Activated naive CD8-positive, alpha-beta T cell treated with anti-CD3 and anti-CD28 coated beads, Interleukin-2, amount 10 ng/mL, durations not matched to agents 7 days and 5 days (primary cell): ENCODE measurements around the gene SMURF1. TPM values are rescaled to one million over a fixed set of nuclear protein-coding genes. Genes with fewer than 3 reads are reported as not detected.

Source experiments
- ATAC-seq: fragments of 150-1000 bp; cut with Tn5 transposase; one replicate; pipeline ENCODE4 v1.10.0; 2021; ENCODE audit warnings: low read depth, moderate library complexity
- POLR2A ChIA-PET: fragments of 350-600 bp; sonication (Branson Sonifier 250); formaldehyde crosslinking; loops from one replicate; lab custom pipeline; 2021; ENCODE audit warnings: antibody characterized with exemption; lab: Charles Lee
- DNase-seq: peaks from one replicate; pipeline ENCODE4 v3.0.0; 2021
- H3K27ac Mint-ChIP-seq: one replicate; pipeline ENCODE4 v1.8.0; 2022; ENCODE audit warnings: mild to moderate bottlenecking, mixed read lengths
- H3K27me3 Mint-ChIP-seq: one replicate; pipeline ENCODE4 v1.8.0; 2022; ENCODE audit warnings: mild to moderate bottlenecking, moderate library complexity, mixed read lengths
- H3K36me3 Mint-ChIP-seq: one replicate; pipeline ENCODE4 v1.8.0; 2021; ENCODE audit warnings: mild to moderate bottlenecking, mixed read lengths
- H3K4me1 Mint-ChIP-seq: one replicate; pipeline ENCODE4 v1.8.0; 2021; ENCODE audit warnings: mixed read lengths
- H3K4me3 Mint-ChIP-seq: one replicate; pipeline ENCODE4 v1.8.0; 2022; ENCODE audit warnings: mild to moderate bottlenecking, moderate library complexity, mixed read lengths
- H3K9me3 Mint-ChIP-seq: one replicate; pipeline ENCODE4 v1.8.0; 2021; ENCODE audit warnings: mixed read lengths
- total RNA-seq, 2 experiments: library from RNA; stranded (reverse); gene quantifications; one replicate each; pipeline ENCODE4 v1.2.3, GENCODE V29; 2021

Gene SMURF1
- total RNA-seq, 2 experiments from 2014 or later = 15.1 to 16.2 TPM

- Mint-ChIP-seq H3K4me1 (peaks cover 22% of the 10 kb centered on the region), H3K4me3 (no peak overlapping the region), H3K36me3 (peaks cover 4% of the 10 kb centered on the region), H3K27ac (no peak overlapping the region), H3K9me3 (no peaks in the 10 kb centered on the region), H3K27me3 (no peaks in the 10 kb centered on the region)
- DNase-seq = no peak
- POLR2A ChIA-PET = no interaction called here
- no peak for ATAC-seq
Observed at GRCh38 chr7:99135938-99136337, 8.0 kb downstream of the SMURF1 start.

- DNase-seq (no peak), ATAC-seq (no peak)
- no peaks in the 10 kb centered on the region for H3K27me3 Mint-ChIP-seq
- H3K27ac Mint-ChIP-seq = no peak overlapping the region
- no peaks in the 10 kb centered on the region for H3K36me3 Mint-ChIP-seq
- no peak overlapping the region for H3K4me3 Mint-ChIP-seq
- peaks cover 12% of the 10 kb centered on the region for H3K4me1 Mint-ChIP-seq
- H3K9me3 Mint-ChIP-seq = no peaks in the 10 kb centered on the region
- POLR2A ChIA-PET = no interaction called here
Observed at GRCh38 chr7:99133766-99134564, 9.9 kb downstream of the SMURF1 start.

- no peak overlapping the region for H3K4me3 Mint-ChIP-seq
- POLR2A ChIA-PET = no interaction called here
- no peak overlapping the region for H3K27ac Mint-ChIP-seq
- no peaks in the 10 kb centered on the region for H3K36me3 Mint-ChIP-seq
- H3K4me1 Mint-ChIP-seq = peaks cover 9% of the 10 kb centered on the region
- no peaks in the 10 kb centered on the region for H3K27me3 Mint-ChIP-seq
- H3K9me3 Mint-ChIP-seq = no peaks in the 10 kb centered on the region
- ATAC-seq = no peak
- no peak for DNase-seq
Observed at GRCh38 chr7:99132595-99133321, 11.2 kb downstream of the SMURF1 start.

GRCh38 chr7:99131290-99131689 is 12.6 kb downstream of the SMURF1 start:
- POLR2A ChIA-PET = no interaction called here
- Mint-ChIP-seq H3K27me3 (no peaks in the 10 kb centered on the region), H3K4me1 (peaks cover 11% of the 10 kb centered on the region), H3K9me3 (no peaks in the 10 kb centered on the region), H3K36me3 (no peaks in the 10 kb centered on the region), H3K4me3 (no peak overlapping the region), H3K27ac (no peak overlapping the region)
- DNase-seq (no peak), ATAC-seq (no peak)

GRCh38 chr7:99129536-99129935 is 14.4 kb downstream of the SMURF1 start:
- Mint-ChIP-seq H3K27ac (no peak overlapping the region), H3K4me1 (peaks cover 16% of the 10 kb centered on the region), H3K9me3 (no peaks in the 10 kb centered on the region), H3K27me3 (no peaks in the 10 kb centered on the region), H3K36me3 (peaks cover 1% of the 10 kb centered on the region), H3K4me3 (no peak overlapping the region)
- DNase-seq = no peak
- ATAC-seq = no peak
- POLR2A ChIA-PET = interaction anchor here (0.8 kb wide), 1 partner anchor 9 kb away, joined by 6 read pairs; no protein-coding TSS in a partner anchor

- no peak for DNase-seq
- Mint-ChIP-seq H3K4me3 (no peak overlapping the region), H3K27ac (no peak overlapping the region), H3K4me1 (peaks cover 18% of the 10 kb centered on the region), H3K36me3 (peaks cover 1% of the 10 kb centered on the region), H3K27me3 (no peaks in the 10 kb centered on the region), H3K9me3 (no peaks in the 10 kb centered on the region)
- POLR2A ChIA-PET = interaction anchor here (0.8 kb wide), 1 partner anchor 9 kb away, joined by 6 read pairs; no protein-coding TSS in a partner anchor
- ATAC-seq = no peak
Observed at GRCh38 chr7:99129001-99129400, 14.9 kb downstream of the SMURF1 start.

- H3K27me3 Mint-ChIP-seq = no peaks in the 10 kb centered on the region
- peaks cover 20% of the 10 kb centered on the region for H3K4me1 Mint-ChIP-seq
- H3K4me3 Mint-ChIP-seq = no peak overlapping the region
- H3K27ac Mint-ChIP-seq = no peak overlapping the region
- ATAC-seq (no peak), DNase-seq (no peak)
- H3K9me3 Mint-ChIP-seq = no peaks in the 10 kb centered on the region
- H3K36me3 Mint-ChIP-seq = peaks cover 1% of the 10 kb centered on the region
- POLR2A ChIA-PET = no interaction called here
Observed at GRCh38 chr7:99128076-99128950, 15.6 kb downstream of the SMURF1 start.

- Mint-ChIP-seq H3K27me3 (no peaks in the 10 kb centered on the region), H3K27ac (no peak overlapping the region), H3K36me3 (peaks cover 1% of the 10 kb centered on the region), H3K9me3 (peaks cover 2% of the 10 kb centered on the region), H3K4me3 (no peak overlapping the region), H3K4me1 (peaks cover 16% of the 10 kb centered on the region)
- DNase-seq (no peak), ATAC-seq (no peak)
- POLR2A ChIA-PET = no interaction called here
Observed at GRCh38 chr7:99127636-99128035, 16.3 kb downstream of the SMURF1 start.

GRCh38 chr7:99126921-99127553 is 16.9 kb downstream of the SMURF1 start:
- Mint-ChIP-seq H3K4me1 (peaks cover 14% of the 10 kb centered on the region), H3K27me3 (no peaks in the 10 kb centered on the region), H3K27ac (no peak overlapping the region), H3K36me3 (peaks cover 1% of the 10 kb centered on the region), H3K4me3 (no peak overlapping the region), H3K9me3 (peaks cover 2% of the 10 kb centered on the region)
- POLR2A ChIA-PET = no interaction called here
- DNase-seq = no peak
- no peak for ATAC-seq

GRCh38 chr7:99125505-99125865 is 18.4 kb downstream of the SMURF1 start:
- peaks cover 7% of the 10 kb centered on the region for H3K36me3 Mint-ChIP-seq
- DNase-seq = no peak
- peaks cover 18% of the 10 kb centered on the region for H3K4me1 Mint-ChIP-seq
- H3K4me3 Mint-ChIP-seq = no peak overlapping the region
- H3K27ac Mint-ChIP-seq = no peak overlapping the region
- H3K9me3 Mint-ChIP-seq = peaks cover 4% of the 10 kb centered on the region
- H3K27me3 Mint-ChIP-seq = no peaks in the 10 kb centered on the region
- POLR2A ChIA-PET = no interaction called here
- ATAC-seq = no peak

GRCh38 chr7:99124751-99125504 is 19.0 kb downstream of the SMURF1 start:
- Mint-ChIP-seq H3K9me3 (peaks cover 7% of the 10 kb centered on the region), H3K27ac (no peak overlapping the region), H3K36me3 (peaks cover 11% of the 10 kb centered on the region), H3K27me3 (no peaks in the 10 kb centered on the region), H3K4me1 (peaks cover 20% of the 10 kb centered on the region), H3K4me3 (no peak overlapping the region)
- ATAC-seq (no peak), DNase-seq (no peak)
- POLR2A ChIA-PET = no interaction called here

- Mint-ChIP-seq H3K27me3 (no peaks in the 10 kb centered on the region), H3K27ac (no peak overlapping the region), H3K4me3 (no peak overlapping the region), H3K9me3 (peaks cover 7% of the 10 kb centered on the region), H3K4me1 (peaks cover 20% of the 10 kb centered on the region), H3K36me3 (peaks cover 16% of the 10 kb centered on the region)
- ATAC-seq = no peak
- POLR2A ChIA-PET = no interaction called here
- DNase-seq = no peak
Observed at GRCh38 chr7:99124236-99124635, 19.7 kb downstream of the SMURF1 start.
